HG03280 (cell line): Measurements from ENCODE around the gene RESF1.

Experiments
- ATAC-seq: cut with Tn5 transposase; IDR thresholded peaks from one replicate; pipeline ENCODE4 v1.9.1; 2021; ENCODE audit warnings: mild to moderate bottlenecking, moderate library complexity; ENCODE audit not compliant: unreplicated experiment

The RESF1 gene

GRCh38 chr12:31959701-31960391, 631 bp downstream of the RESF1 start:
- ATAC-seq = peak; percentile 51

- no peak for ATAC-seq
Observed at GRCh38 chr12:31961137-31961536, 1.9 kb downstream of the RESF1 start.

GRCh38 chr12:31962076-31962475, 2.9 kb downstream of the RESF1 start:
- ATAC-seq = no peak

DNA sequence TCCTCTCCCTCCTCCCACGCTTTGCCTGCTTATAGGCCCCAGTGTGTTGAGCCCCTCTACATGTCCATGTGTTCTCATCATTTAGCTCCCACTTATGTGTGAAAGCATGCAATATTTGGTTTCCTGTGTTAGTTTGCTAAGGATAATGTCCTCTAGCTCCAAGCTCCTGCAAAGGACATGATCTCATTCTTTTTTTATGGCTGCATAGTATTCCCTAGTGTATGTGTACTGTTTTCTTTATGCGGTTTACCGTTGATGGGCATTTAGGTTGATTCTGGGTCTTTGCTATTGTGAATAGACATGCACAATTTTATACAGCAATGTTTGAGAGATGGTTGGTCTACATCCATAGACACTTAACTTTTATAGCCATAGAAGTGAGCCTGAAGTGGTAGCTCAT, 5.1 kb downstream of the RESF1 start:
- no peak for ATAC-seq

- ATAC-seq = no peak
Observed at GRCh38 chr12:31965090-31965489, 5.9 kb downstream of the RESF1 start.

DNA sequence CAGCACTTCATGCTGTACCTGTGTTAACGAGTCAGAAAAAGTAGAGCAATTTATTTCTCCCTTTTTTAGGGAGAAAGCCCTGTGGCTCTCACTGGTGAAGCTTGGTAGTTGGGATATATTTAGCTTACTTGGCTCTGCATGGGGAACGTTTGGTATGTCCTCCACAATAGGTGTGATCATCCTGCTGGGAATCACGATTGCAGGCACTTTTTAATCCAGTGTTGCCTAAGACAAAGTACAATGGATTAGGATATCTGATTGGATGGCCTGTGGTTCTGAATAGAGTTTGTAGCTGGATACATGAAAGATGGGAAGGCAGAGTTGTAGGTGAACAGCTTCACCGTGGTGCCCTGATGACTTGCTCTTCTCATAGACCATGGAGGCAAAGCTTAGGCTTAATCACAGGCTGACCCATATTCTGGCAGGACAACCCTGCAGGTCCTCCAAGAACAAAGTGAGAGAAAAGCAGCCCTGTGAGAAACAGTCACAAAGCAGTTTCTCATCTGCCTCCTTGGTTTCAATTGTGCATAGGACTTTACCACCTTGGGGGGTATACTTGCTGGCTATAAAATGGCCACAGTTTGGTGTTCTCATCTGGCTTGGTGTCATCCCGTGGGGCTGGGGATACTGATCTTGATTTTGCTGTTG, 7.5 kb downstream of the RESF1 start:
- no peak for ATAC-seq

DNA sequence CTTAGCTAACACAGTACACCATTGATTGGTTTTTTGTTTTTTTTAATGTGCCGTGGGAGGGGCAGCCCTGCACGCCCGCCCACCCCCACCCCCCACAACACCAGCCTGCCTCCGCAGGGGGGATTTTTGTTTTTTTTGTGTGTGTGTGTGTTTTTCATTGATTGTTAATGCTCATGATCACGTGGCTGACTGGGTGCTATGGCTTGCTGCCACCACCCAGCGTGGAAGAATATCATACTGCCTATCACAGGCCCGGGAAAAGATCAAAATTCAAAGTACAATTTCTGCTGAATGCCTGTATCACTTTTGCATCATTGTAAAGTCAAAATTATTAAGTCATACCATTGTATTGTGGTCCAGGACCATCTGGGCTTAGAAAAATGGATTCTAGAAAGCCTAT, 8.3 kb downstream of the RESF1 start:
- no peak for ATAC-seq

GRCh38 chr12:31970199-31970598, 11.0 kb downstream of the RESF1 start:
- ATAC-seq = no peak

DNA sequence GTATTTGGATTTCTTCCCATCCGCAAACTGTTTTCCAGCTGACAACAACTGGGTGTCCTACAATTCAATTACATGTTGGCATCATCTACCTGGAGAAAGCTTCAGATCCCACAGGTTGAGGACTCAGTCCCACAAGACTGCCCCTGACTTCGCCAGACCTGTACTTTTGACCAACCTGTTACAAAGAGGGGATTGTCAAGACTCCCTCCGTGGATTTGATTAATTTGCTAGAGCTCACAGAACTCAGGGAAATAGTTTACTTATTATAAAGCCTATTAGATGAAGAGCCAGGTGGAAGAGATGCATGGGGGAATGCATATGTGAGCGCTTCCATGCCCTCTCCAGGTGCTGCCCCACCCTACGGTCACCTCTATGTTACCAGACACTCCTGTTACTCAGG, 14.6 kb downstream of the RESF1 start:
- ATAC-seq = no peak

- no peak for ATAC-seq
Observed at GRCh38 chr12:31974673-31975072, 15.5 kb downstream of the RESF1 start.

DNA sequence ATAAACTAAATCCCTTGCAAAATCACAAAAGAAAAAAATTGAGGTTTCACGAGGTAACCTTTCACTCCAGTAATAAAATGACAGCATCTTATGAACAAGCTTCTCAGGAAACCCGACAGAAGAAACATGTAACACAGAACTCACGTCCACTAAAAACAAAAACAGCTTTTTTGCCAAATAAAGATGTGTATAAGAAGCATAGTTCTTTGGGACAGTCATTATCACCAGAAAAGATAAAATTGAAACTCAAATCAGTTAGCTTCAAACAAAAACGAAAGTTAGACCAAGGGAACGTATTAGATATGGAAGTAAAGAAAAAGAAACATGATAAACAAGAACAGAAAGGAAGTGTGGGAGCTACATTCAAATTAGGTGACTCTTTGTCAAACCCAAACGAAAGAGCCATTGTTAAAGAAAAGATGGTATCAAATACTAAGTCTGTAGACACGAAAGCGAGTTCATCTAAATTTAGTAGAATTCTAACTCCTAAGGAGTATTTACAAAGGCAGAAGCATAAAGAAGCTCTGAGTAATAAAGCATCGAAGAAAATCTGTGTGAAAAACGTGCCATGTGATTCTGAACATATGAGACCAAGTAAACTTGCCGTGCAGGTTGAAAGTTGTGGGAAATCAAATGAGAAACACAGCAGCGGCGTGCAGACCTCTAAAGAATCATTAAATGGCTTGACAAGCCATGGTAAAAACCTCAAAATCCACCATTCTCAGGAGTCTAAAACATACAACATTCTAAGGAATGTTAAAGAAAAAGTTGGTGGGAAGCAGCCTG, 25.8 kb downstream of the RESF1 start:
- ATAC-seq = no peak

DNA sequence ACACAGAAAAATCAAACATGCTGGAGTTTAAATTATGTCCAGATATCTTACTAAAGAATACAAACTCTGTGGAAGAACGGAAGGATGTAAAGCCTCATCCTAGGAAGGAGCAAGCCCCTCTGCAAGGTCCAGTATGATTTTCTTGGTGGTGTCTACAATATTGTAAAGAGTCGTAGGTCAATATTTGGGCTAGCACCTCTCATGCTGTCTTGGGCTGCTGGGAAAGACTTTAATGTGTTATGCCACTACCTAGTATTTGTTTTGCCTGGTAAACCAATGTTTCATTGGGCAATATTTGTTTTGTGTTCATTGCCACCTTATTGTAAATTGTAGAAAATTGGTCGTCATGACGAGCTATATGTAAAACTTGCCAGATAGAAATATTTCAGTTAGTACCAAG, 26.6 kb downstream of the RESF1 start:
- ATAC-seq = no peak

- ATAC-seq = no peak
Observed at GRCh38 chr12:31989571-31990362, 30.6 kb downstream of the RESF1 start.

DNA sequence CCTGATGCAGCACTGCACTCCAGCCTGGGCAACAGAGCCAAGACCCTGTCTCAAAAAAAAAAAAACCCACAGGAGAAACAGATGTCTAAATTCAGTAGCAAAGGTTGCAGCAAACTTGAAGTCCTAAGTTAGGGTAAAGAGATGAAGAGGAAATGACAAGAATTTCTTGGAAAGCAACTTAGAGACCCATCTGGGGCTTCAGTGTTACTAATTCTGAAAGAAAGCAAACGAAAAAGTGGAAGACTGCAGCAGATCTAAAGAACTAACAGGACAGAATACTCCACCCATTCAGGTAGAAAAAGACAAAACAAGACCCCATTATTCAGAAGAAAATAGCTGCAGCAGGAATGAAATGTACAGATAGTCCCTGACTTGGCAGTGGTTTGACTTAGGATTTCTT, 31.9 kb downstream of the RESF1 start:
- no peak for ATAC-seq

DNA sequence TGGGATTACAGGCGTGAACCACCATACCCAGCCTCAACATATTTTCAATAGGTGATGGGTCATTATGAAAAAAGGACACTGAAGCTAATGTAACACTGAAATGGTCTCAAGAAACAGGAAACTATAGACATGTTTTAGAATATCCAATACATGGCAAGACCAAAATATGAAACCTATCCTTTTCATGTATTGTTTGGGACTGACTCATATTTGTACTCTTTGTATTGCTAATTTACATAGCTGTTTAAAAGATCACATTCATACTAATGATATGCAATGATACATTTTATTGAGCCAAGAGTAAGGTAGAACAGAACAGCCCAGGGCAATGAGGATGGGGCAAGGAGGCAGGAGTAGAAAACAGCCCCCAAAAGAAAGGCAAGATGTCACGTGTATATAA, 32.6 kb downstream of the RESF1 start:
- ATAC-seq = no peak

DNA sequence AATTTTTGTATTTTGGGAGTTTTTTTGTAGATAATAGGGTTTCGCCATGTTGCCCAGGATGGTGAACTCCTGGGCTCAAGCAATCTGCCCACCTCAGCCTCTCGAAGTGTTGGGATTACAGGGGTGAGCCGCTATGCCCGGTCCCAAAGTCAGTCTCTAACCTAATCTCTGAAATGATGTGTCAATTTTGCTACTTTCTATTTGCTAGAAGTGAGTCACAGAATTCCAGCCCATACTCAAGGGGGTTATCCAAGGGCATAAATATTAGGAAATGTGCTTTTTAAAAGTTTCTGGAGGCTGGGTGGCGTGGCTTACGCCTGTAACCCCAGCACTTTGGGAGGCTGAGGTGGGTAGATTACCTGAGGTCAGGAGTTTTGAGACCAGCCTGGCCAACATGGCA, 40.5 kb downstream of the RESF1 start:
- no peak for ATAC-seq

DNA sequence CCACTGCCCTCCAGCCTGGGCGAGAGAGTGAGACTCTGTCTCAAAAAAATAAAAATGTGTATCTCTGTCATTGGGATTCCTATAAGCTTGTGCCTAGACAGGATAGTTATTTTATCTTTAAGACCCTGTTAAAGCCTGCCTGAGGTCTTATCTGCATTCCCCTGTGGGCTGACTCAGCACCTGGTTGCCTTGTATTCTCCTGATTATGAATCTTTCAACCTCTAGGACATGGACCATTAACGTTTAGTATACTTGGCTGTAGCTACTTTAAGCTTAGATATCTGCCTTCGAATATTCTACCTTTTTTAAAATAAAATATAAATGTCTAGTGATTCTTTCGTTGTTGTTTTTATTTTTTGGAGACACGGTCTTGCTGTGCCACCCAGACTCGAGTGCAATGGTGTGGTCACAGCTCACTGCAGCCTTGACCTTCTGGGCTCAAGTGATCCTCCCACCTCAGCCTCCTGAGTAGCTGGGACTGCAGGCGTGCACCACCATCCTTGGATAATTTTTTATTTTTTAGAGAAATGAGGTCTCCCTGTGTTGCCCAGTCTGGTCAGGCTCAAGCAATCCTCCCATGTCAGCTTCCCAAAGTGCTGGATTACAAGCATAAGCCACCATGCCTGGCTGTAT, 41.3 kb downstream of the RESF1 start:
- ATAC-seq = no peak

GRCh38 chr12:32002848-32003493, 43.8 kb downstream of the RESF1 start:
- ATAC-seq = no peak

GRCh38 chr12:32003654-32004053, 44.4 kb downstream of the RESF1 start:
- no peak for ATAC-seq

DNA sequence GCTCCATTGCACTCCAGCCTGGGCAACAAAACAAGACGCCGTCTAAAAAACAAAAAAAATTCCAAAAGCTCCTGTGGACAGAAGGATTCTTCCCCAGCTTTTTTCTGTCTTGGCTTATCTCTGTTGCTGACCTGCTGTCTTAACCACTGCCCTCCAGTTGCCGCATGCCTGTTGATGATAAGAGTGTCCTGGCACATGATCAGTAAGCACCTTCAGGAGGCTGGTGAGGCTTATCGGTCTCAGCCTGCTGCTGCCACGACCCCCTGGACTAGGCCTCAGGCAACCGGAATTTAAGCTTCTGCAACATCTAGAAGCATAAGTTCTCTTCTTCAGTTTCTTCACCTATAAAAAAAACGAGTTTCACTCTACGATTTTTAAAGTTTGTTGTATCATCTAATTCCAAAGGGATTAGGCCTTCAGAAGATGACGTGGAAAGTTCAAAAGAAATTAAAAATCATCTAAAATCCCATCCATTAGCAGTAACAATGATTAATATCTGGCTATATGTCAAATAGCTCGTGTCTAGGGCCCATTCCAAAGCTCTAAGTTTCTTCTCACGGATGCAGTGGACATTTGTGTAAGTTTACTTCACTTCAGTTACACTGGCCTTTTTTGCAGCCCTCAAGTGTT, 46.4 kb downstream of the RESF1 start:
- no peak for ATAC-seq
